HepG2 (cell line): Measurements from ENCODE around the gene MRPS14. TPM values are rescaled to one million over a fixed set of nuclear protein-coding genes. Genes with fewer than 3 reads are reported as not detected.

Experiments
- ATAC-seq: fragments of 200-7000 bp; cut with Tn5 transposase; 3 replicates; pipeline ENCODE4 v1.9.1; 2020; ENCODE audit warnings: mild to moderate bottlenecking, moderate library complexity
- BruUV-seq: library from RNA; stranded (reverse); fragments of 400-500 nt; replicated peaks from 2 replicates; lab custom pipeline; 2021; lab: Mats Ljungman, UMichigan
- CTCF ChIA-PET: fragments of 300-600 bp; formaldehyde crosslinking; extraction: SDS; loops from one replicate; lab custom pipeline; 2021; ENCODE audit warnings: low total read pairs, inconsistent platforms, low intra/inter-chr PET ratio; lab: Yijun Ruan, JAX
- POLR2A ChIA-PET: fragments of 350-600 bp; sonication (Branson Sonifier 250); formaldehyde crosslinking; loops from one replicate; lab custom pipeline; 2020; ENCODE audit warnings: antibody characterized with exemption, inconsistent platforms; lab: Yijun Ruan, JAX
- DNase-seq: peaks from one replicate; pipeline ENCODE4 v3.0.0-alpha.2; 2015; ENCODE audit warnings: low spot score
- FAIRE-seq: peaks from 3 replicates; lab custom pipeline; 2011; peaks lifted over from hg19 to GRCh38; lab: Jason Lieb, UNC
- H2AFZ ChIP-seq: one replicate; pipeline ENCODE4 v1.6.1; 2011; ENCODE audit warnings: low read length, inconsistent platforms
- H3K27ac ChIP-seq: fragments of 300-600 bp; 3 replicates; pipeline ENCODE4 v1.8.0; 2011; ENCODE audit warnings: mixed run types, mild to moderate bottlenecking, mixed read lengths, low read length, inconsistent platforms; ENCODE audit not compliant: insufficient read depth; ENCODE audit errors: extremely low read length
- H3K27me3 ChIP-seq, 2 experiments: fragments of 200-600 bp in 1 of 2; 2 replicates in 1 of 2; 3 replicates in 1 of 2; pipeline versions ENCODE4 v1.6.0 to v1.8.0; 2011; ENCODE audit warnings: low read length in 2 of 2, mild to moderate bottlenecking in 2 of 2, moderate library complexity in 2 of 2, inconsistent platforms in 1 of 2; ENCODE audit not compliant: insufficient read depth in 2 of 2, control insufficient read depth in 1 of 2
- H3K36me3 ChIP-seq, 2 experiments: fragments of 200-600 bp in 1 of 2; replicated peaks in 1 of 2; 2 replicates in 1 of 2; 3 replicates in 1 of 2; pipeline versions ENCODE4 v1.5.1 to v1.8.0; 2011; ENCODE audit warnings: low read length in 2 of 2, inconsistent platforms in 1 of 2; ENCODE audit not compliant: insufficient read depth in 2 of 2, control insufficient read depth in 1 of 2
- H3K4me1 ChIP-seq: 2 replicates; pipeline ENCODE4 v1.5.1; 2012; ENCODE audit warnings: low read length, inconsistent platforms; ENCODE audit not compliant: insufficient read depth
- H3K4me2 ChIP-seq: 2 replicates; pipeline ENCODE4 v1.6.0; 2011; ENCODE audit warnings: low read depth, low read length, inconsistent platforms
- H3K4me3 ChIP-seq, 3 experiments: fragments of 200-600 bp in 1 of 3; sonication (generic), shearing (Covaris generic) in 1 of 3; replicated peaks in 1 of 3; 2 replicates each; pipeline ENCODE4 v1.5.1; 2011 to 2016; ENCODE audit warnings: low read length in 3 of 3, inconsistent platforms in 2 of 3, low read depth in 2 of 3, mild to moderate bottlenecking in 2 of 3, control low read depth in 1 of 3, mixed read lengths in 1 of 3; ENCODE audit not compliant: insufficient read depth in 1 of 3
- H3K79me2 ChIP-seq: one replicate; pipeline ENCODE4 v1.6.1; 2011; ENCODE audit warnings: low read length, inconsistent platforms; ENCODE audit not compliant: insufficient read depth
- H3K9ac ChIP-seq: 2 replicates; pipeline ENCODE4 v1.6.0; 2011; ENCODE audit warnings: mild to moderate bottlenecking, low read depth, low read length, inconsistent platforms; ENCODE audit not compliant: insufficient read depth
- H3K9me3 ChIP-seq: 2 replicates; pipeline ENCODE4 v1.5.1; 2012; ENCODE audit warnings: mild to moderate bottlenecking, low read length
- H4K20me1 ChIP-seq: 2 replicates; pipeline ENCODE4 v1.6.0; 2011; ENCODE audit warnings: inconsistent platforms, mild to moderate bottlenecking, low read length, moderate library complexity; ENCODE audit not compliant: insufficient read depth
- IRF2 ChIP-seq: IDR thresholded peaks from 2 replicates; pipeline ENCODE4 v1.6.1; 2018; ENCODE audit warnings: missing genetic modification reagents, missing compliant biosample characterization
- KMT2B ChIP-seq: IDR thresholded peaks from 2 replicates; pipeline ENCODE4 v1.6.1; 2016; ENCODE audit warnings: missing genetic modification reagents, missing compliant biosample characterization
- MAFG ChIP-seq: sonication (generic); formaldehyde crosslinking; IDR thresholded peaks from 2 replicates; pipeline ENCODE4 v1.5.1; 2020; ENCODE audit warnings: mild to moderate bottlenecking, missing genetic modification reagents
- NFYC ChIP-seq: IDR thresholded peaks from 2 replicates; pipeline ENCODE4 v1.6.1; 2016; ENCODE audit warnings: missing genetic modification reagents, missing compliant biosample characterization
- PITX1 ChIP-seq: sonication (generic); formaldehyde crosslinking; IDR thresholded peaks from 2 replicates; pipeline ENCODE4 v1.5.1; 2020; ENCODE audit warnings: mild to moderate bottlenecking, missing genetic modification reagents
- REST ChIP-seq, 2 experiments: IDR thresholded peaks; 2 replicates each; pipeline ENCODE4 v1.6.1; 2011 to 2012; ENCODE audit warnings: low read length in 2 of 2, borderline replicate concordance in 1 of 2, low read depth in 1 of 2, mild to moderate bottlenecking in 1 of 2, moderate library complexity in 1 of 2
- ZNF451 ChIP-seq: sonication (generic); formaldehyde crosslinking; IDR thresholded peaks from 2 replicates; pipeline ENCODE4 v1.5.0; 2020; ENCODE audit warnings: mild to moderate bottlenecking, missing genetic modification reagents
- ZNF501 ChIP-seq: sonication (generic); formaldehyde crosslinking; IDR thresholded peaks from 2 replicates; pipeline ENCODE4 v1.5.1; 2020; ENCODE audit warnings: mild to moderate bottlenecking, moderate library complexity, missing genetic modification reagents
- ZNF552 ChIP-seq: sonication (generic); formaldehyde crosslinking; IDR thresholded peaks from 2 replicates; pipeline ENCODE4 v1.9.0; 2022; ENCODE audit warnings: missing genetic modification reagents, mild to moderate bottlenecking, borderline replicate concordance
- ZNF652 ChIP-seq: IDR thresholded peaks from 2 replicates; pipeline ENCODE4 v1.6.1; 2016; ENCODE audit warnings: low read depth, borderline replicate concordance
- ZNF75D ChIP-seq: sonication (generic); formaldehyde crosslinking; IDR thresholded peaks from 2 replicates; pipeline ENCODE4 v1.8.1; 2023; ENCODE audit warnings: missing genetic modification reagents, mild to moderate bottlenecking, borderline replicate concordance
- ZNF879 ChIP-seq: sonication (generic); formaldehyde crosslinking; IDR thresholded peaks from 2 replicates; pipeline ENCODE4 v1.8.1; 2023; ENCODE audit warnings: missing genetic modification reagents
- WGBS: methylation state at CpG from one replicate; pipeline ENCODE4 v1.1.6; 2017; ENCODE audit warnings: low lambda C conversion rate; 5-methylcytosine and 5-hydroxymethylcytosine counted together
- in situ Hi-C: cut with HindIII; loops from 2 replicates; pipeline ENCODE4 v1.10.0; 2017; ENCODE audit warnings: low pct_unique_long_range_greater_than_20kb; ENCODE audit not compliant: extremely low pct_ligation_motif_present
- intact Hi-C: fragments of 100-400 bp; cut with micrococcal nuclease; formaldehyde crosslinking; loops from one replicate; pipeline ENCODE4 v1.10.0; 2022; ENCODE audit not compliant: unreplicated experiment
- polyA plus RNA-seq, 8 experiments: library from polyadenylated mRNA; depleted of rRNA in 3 of 8; stranded (reverse) in 7 of 8; unstranded in 1 of 8; fragments of >200 nt; fragmentation: Illumina TruSeq in 4 of 8; extraction: Trizol in 4 of 8; gene quantifications; 2 replicates each; pipeline versions ENCODE4 v1.2.1 to v1.2.3, GENCODE V29; 2011 to 2016; ENCODE audit warnings: low read depth in 4 of 8, missing spikeins in 1 of 8, mixed read lengths in 1 of 8; ENCODE audit not compliant: insufficient read depth in 1 of 8
- total RNA-seq, 5 experiments: library from RNA; depleted of rRNA; stranded (reverse); fragments of >200 nt; fragmentation: Illumina TruSeq; extraction: Trizol; gene quantifications; 2 replicates each; pipeline ENCODE4 v1.2.3, GENCODE V29; 2016; ENCODE audit warnings: low read depth in 1 of 5
- TF ChIP-seq, protein P1 (sequence below), 2 experiments: sonication (generic) in 1 of 2; formaldehyde crosslinking in 1 of 2; IDR thresholded peaks; 2 replicates each; pipeline versions ENCODE4 v1.6.1 to v1.9.0; 2014 to 2022; ENCODE audit warnings: antibody characterized with exemption in 1 of 2, borderline replicate concordance in 1 of 2, inconsistent platforms in 1 of 2, low read depth in 1 of 2, missing genetic modification reagents in 1 of 2

Gene MRPS14
- total and polyA plus RNA-seq, 2 of the 13 experiments (the other 11 are each of a cell fraction or from before 2014, with no cell fraction given), result 36.6 to 43.2 TPM

GRCh38 chr1:174991473-174991872, 31.8 kb downstream of the MRPS14 start (continued):
- TF ChIP-seq ZNF879 (CRISPR knock-in tag), result no peak
- TF ChIP-seq, protein P1, sequence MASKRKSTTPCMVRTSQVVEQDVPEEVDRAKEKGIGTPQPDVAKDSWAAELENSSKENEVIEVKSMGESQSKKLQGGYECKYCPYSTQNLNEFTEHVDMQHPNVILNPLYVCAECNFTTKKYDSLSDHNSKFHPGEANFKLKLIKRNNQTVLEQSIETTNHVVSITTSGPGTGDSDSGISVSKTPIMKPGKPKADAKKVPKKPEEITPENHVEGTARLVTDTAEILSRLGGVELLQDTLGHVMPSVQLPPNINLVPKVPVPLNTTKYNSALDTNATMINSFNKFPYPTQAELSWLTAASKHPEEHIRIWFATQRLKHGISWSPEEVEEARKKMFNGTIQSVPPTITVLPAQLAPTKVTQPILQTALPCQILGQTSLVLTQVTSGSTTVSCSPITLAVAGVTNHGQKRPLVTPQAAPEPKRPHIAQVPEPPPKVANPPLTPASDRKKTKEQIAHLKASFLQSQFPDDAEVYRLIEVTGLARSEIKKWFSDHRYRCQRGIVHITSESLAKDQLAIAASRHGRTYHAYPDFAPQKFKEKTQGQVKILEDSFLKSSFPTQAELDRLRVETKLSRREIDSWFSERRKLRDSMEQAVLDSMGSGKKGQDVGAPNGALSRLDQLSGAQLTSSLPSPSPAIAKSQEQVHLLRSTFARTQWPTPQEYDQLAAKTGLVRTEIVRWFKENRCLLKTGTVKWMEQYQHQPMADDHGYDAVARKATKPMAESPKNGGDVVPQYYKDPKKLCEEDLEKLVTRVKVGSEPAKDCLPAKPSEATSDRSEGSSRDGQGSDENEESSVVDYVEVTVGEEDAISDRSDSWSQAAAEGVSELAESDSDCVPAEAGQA (IDR thresholded peaks at IDR 0.05; ENCODE audit: low read depth), result no peak
- TF ChIP-seq, protein P1 (CRISPR knock-in tag; IDR thresholded peaks at IDR 0.05; ENCODE audit: borderline replicate concordance), result no peak
- TF ChIP-seq, all 625 proteins: peak for 0

DNA sequence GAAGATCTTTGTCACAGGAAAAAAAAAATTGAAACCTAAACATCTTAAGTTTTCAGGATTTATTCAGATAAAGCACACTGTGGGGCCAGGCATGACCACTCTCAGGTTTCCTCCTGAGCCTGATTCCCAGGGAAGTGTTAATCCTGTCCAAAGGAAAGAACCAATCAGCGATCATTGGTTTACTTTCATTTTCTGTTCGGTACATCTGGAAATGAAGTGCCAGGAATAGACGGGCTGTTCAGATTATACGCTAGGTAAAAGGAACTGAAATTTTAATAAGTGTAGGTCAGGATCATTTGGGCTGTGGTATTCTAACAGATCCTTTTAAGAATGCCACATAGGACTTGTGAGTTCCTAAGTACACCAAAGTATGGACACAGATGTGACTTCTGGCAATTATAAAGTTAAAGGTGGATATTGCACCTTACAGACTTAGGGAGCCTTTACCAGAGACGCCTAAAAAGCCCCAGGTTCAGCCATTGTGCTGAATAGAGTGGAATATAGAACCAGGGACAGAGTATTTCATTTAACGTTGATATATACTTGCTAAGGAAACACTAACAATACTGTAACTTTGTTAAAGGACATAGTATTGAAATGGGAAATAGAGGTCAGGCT, 32.7 kb downstream of the MRPS14 start:
- ChIA-PET POLR2A (no interaction called here), CTCF (no interaction called here)
- H3K4me2 ChIP-seq, result peak overlapping the region; percentile 54
- H3K4me1 ChIP-seq, result peaks cover 26% of the 10 kb centered on the region
- H3K9me3 ChIP-seq, result no peaks in the 10 kb centered on the region
- H3K9ac ChIP-seq, result peak overlapping the region; percentile 63
- peak overlapping the region; percentile 42 to 58 (median 46); a peak in 5 of 6 replicates for H3K4me3 ChIP-seq
- no peaks in the 10 kb centered on the region; a peak in 2 of 5 replicates for H3K36me3 ChIP-seq
- in situ Hi-C loops (loop anchor here (25.0 kb wide), 1 partner anchor 728 kb away; no protein-coding TSS in a partner anchor), intact Hi-C loops (loop anchor here (2.0 kb wide), 1 partner anchor 220 kb away; no protein-coding TSS in a partner anchor)
- no peak for FAIRE-seq
- H2AFZ ChIP-seq, result no peak overlapping the region
- peak overlapping the region; percentile 57 for H3K27ac ChIP-seq
- no peaks in the 10 kb centered on the region for H3K27me3 ChIP-seq
- 49% methylated on average over 6 of the region's 6 CpGs for whole genome bisulfite sequencing
- TSS peak; percentile 51 for BruUV-seq
- ATAC-seq, result peak; percentile 89
- DNase-seq, result peak; percentile 60
- H3K79me2 ChIP-seq, result no peaks in the 10 kb centered on the region
- no peaks in the 10 kb centered on the region for H4K20me1 ChIP-seq
- no peak for TF ChIP-seq REST (IDR thresholded peaks at IDR 0.05; ENCODE audit: borderline replicate concordance in 1 of 2, low read depth in 1 of 2, low read length in 2 of 2)
- no peak for TF ChIP-seq ZNF501 (CRISPR knock-in tag)
- peak; percentile 99 for TF ChIP-seq IRF2 (CRISPR knock-in tag)
- TF ChIP-seq ZNF75D (CRISPR knock-in tag), result no peak
- TF ChIP-seq ZNF652 (CRISPR knock-in tag), result peak; percentile 79
- TF ChIP-seq MAFG (CRISPR knock-in tag), result no peak
- TF ChIP-seq PITX1, result peak; percentile 80
- peak; percentile 75 for TF ChIP-seq NFYC
- no peak for TF ChIP-seq ZNF552
- peak; percentile 89; the same call in 1 of the 2 replicates for TF ChIP-seq KMT2B
- TF ChIP-seq ZNF451 (CRISPR knock-in tag), result no peak
